GM12872 (cell line): ENCODE data around the gene FRMD4A.

ENCODE experiments used
- CTCF ChIP-seq: IDR thresholded peaks from 3 replicates; pipeline ENCODE4 v1.5.1; 2011; ENCODE audit warnings: low read depth, mild to moderate bottlenecking, low read length, moderate library complexity; ENCODE audit not compliant: insufficient read depth

Gene FRMD4A

DNA sequence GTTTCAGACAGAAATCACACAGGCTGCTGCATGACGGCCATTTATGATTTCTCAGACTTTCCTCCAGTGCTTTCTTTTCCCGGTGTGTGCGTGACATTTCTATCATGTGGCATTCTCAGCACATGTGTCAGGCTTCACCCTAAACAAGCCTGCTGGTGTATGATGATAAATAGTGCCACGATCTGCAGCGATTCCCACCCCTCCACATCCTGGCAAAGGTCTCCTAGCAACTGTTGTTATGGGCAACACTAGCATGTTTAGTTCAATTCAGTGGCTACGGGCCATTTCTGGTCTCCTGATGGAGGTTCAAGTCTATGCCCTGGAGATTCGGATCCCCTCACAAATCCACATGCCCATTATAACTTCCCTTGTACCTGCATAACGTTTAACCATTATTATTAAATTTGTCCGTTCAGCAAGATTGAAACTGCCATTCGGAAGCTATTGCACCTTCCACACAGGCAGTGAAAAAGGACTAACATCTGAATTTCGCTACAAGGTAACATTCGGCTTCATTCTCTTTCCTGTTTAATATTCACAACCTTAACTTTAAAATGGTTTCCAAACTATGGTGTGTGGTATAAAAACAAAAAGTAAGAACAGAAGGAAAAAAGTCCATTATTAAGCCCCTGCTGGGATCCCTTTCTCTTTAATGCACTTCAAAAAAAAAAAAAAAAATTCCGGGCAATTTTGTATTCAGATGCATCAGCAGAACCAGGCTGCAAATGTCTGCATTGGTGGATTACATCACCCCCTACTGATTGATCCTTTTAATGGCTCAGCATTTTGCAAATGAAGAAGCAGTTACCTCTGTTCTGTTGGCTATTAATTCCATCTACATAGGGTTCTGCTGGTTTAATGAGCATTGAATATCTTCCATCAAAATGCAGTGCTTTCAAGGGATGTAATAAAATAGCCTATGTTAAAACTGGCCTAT is 90.2 kb downstream of the FRMD4A start:
- no peak for TF ChIP-seq CTCF

DNA sequence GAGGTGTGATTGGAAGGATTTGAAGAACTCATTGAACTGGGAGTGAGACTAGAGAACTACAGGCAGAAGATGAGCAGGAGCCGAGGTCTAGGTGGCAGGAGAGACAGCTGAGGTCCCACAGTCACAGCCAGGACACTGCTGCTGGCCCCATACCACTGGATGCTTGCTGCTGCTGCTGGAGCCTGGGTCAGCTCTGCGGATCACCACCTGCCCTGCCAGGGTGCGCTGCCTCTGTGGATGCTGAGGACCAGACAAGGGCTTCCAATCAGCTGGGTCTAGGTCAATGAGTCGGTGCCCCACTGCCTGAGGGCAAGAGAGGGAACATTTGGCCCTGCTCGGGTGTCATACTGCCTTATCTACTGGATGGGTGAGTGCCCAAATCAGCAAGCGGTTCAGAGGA is 94.4 kb downstream of the FRMD4A start:
- TF ChIP-seq CTCF, result no peak

GRCh38 chr10:14235566-14236195 is 95.0 kb downstream of the FRMD4A start:
- no peak for TF ChIP-seq CTCF

DNA sequence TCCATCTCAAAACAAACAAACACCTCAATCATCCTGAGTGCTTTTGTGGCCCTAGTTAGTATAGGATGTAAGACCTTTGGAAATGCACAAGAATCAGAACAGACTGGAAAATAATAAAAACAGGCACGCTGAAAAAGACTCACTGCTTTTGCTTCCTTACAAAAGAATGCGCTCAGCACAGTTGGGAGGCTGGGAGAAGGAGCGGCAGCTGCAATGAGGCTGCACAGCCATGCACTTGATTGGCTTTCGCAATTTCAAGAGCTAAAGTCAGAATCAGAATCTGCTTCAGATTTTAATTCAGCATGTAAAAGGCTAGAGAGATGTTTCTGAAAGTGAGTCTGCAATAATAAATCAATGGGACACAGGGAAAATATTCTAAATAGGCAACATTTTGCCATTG is 97.2 kb downstream of the FRMD4A start:
- no peak for TF ChIP-seq CTCF

DNA sequence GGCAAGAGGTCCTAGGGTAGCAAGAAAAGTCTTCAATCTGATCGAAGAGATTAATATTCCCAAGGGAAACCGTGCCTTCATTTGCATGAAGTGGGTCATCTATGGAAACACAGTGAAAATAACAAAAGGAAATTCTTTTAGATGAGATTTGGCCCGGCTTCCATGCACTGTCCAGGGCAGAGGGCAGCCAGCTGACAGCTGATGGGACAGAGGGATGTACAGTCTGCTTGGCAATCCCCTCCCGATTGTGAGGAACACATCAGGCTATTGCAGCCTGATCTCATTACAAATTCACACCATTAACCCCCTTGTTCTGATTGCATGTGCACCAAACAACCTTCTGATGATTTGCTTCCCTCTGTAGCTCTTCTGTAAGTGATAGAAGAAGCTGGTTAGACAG is 105.3 kb downstream of the FRMD4A start:
- TF ChIP-seq CTCF, result no peak

- no peak for TF ChIP-seq CTCF
Measured at GRCh38 chr10:14220026-14220425, 110.7 kb downstream of the FRMD4A start.

DNA sequence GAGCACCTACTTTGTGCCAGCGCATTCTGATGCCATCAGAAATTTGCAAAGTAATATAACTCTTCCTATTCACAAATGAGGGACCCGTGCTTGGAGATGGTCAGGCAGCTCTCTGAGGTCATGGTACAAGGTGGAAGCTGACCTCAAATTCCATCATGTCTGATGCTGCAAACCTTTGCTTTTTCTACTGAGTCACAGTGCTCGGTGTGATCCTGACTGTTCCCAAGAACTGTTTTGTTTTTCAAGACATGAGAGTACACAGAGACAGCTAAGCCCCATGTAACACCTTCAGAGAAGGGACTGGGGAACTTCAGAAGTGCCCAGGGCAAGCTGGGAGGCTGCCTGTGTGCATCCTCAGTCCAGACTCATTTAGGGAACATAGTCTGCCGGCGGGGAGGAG is 111.3 kb downstream of the FRMD4A start:
- TF ChIP-seq CTCF, result no peak
